ENCODE measurements around the gene GOLM1.

DNA sequence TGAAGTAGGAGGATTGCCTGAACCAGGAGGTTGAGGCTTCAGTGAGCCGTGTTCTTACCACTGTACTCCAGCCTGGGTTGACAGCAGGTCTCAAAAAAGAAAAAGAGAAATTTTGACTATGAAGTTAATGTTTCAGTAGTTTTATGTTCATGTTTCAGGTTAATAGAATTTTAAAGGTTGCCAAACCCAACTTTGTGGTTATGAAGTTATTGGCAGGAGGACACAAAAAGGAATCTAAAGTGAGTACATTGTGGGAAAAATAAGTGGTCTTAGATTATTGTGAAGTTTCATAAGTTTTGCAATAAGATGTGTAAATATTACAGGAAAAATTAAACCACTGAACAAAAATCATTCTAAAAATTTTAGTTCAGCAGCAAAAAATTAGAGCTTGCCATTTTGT is 78.6 kb downstream of the GOLM1 start:
- TF ChIP-seq, protein P1, sequence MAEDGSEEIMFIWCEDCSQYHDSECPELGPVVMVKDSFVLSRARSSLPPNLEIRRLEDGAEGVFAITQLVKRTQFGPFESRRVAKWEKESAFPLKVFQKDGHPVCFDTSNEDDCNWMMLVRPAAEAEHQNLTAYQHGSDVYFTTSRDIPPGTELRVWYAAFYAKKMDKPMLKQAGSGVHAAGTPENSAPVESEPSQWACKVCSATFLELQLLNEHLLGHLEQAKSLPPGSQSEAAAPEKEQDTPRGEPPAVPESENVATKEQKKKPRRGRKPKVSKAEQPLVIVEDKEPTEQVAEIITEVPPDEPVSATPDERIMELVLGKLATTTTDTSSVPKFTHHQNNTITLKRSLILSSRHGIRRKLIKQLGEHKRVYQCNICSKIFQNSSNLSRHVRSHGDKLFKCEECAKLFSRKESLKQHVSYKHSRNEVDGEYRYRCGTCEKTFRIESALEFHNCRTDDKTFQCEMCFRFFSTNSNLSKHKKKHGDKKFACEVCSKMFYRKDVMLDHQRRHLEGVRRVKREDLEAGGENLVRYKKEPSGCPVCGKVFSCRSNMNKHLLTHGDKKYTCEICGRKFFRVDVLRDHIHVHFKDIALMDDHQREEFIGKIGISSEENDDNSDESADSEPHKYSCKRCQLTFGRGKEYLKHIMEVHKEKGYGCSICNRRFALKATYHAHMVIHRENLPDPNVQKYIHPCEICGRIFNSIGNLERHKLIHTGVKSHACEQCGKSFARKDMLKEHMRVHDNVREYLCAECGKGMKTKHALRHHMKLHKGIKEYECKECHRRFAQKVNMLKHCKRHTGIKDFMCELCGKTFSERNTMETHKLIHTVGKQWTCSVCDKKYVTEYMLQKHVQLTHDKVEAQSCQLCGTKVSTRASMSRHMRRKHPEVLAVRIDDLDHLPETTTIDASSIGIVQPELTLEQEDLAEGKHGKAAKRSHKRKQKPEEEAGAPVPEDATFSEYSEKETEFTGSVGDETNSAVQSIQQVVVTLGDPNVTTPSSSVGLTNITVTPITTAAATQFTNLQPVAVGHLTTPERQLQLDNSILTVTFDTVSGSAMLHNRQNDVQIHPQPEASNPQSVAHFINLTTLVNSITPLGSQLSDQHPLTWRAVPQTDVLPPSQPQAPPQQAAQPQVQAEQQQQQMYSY (CRISPR knock-in tag; IDR thresholded peaks at IDR 0.05) = no peak
- TF ChIP-seq IRF2 (CRISPR knock-in tag; IDR thresholded peaks at IDR 0.05; ENCODE audit: borderline replicate concordance, low read depth) (no peak), TEAD1 (CRISPR knock-in tag; IDR thresholded peaks at IDR 0.05) (no peak), CBFB (CRISPR knock-in tag; IDR thresholded peaks at IDR 0.05; ENCODE audit: low read depth) (no peak), ETV6 (CRISPR knock-in tag; IDR thresholded peaks at IDR 0.05) (no peak), FOXJ3 (CRISPR knock-in tag; IDR thresholded peaks at IDR 0.05; ENCODE audit: borderline replicate concordance) (no peak)
- TF ChIP-seq, protein P2, sequence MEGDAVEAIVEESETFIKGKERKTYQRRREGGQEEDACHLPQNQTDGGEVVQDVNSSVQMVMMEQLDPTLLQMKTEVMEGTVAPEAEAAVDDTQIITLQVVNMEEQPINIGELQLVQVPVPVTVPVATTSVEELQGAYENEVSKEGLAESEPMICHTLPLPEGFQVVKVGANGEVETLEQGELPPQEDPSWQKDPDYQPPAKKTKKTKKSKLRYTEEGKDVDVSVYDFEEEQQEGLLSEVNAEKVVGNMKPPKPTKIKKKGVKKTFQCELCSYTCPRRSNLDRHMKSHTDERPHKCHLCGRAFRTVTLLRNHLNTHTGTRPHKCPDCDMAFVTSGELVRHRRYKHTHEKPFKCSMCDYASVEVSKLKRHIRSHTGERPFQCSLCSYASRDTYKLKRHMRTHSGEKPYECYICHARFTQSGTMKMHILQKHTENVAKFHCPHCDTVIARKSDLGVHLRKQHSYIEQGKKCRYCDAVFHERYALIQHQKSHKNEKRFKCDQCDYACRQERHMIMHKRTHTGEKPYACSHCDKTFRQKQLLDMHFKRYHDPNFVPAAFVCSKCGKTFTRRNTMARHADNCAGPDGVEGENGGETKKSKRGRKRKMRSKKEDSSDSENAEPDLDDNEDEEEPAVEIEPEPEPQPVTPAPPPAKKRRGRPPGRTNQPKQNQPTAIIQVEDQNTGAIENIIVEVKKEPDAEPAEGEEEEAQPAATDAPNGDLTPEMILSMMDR (IDR thresholded peaks at IDR 0.05) = no peak
- TF ChIP-seq, protein P3, sequence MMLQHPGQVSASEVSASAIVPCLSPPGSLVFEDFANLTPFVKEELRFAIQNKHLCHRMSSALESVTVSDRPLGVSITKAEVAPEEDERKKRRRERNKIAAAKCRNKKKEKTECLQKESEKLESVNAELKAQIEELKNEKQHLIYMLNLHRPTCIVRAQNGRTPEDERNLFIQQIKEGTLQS (CRISPR knock-in tag; conservative IDR thresholded peaks at IDR 0.05) = no peak
